ENCODE measurements around the gene ACSS2. TPM values are rescaled to one million over a fixed set of nuclear protein-coding genes. Genes with fewer than 3 reads are reported as not detected.

Gene ACSS2
- total RNA-seq, 6 experiments from 2014 or later, result 21.9 to 118 (median 45.7) TPM

DNA sequence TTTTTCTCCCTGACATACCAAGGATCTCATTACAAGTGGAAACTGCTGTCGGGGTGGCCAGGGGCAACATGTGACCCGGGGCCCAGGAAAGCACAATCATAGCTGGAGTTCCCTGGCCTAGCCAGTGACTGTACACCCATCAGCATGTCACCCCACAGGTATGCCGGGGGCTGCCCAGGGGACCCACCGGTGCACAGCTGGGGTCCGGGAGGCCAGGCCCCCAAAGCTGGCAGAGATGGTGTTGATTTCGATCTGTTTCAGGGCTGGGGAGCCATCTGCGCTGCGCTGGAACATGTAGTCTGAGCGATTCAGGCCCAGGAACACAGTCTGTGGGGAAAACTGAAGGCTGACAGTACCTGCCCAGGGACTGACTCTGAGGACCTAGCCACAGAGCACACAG is 65.9 kb downstream of the ACSS2 start:
- DNase-seq (no peak), ATAC-seq (no peak)
- Histone ChIP-seq H3K27ac (no peak overlapping the region), H3K9me3 (no peaks in the 10 kb centered on the region), H3K27me3 (no peaks in the 10 kb centered on the region), H3K4me3 (no peak overlapping the region), H3K4me1 (peaks cover 0 to 11% (median 0%) of the 10 kb centered on the region in 4 donors), H3K36me3 (peaks cover 0 to 21% (median 3%) of the 10 kb centered on the region in 4 donors)
- intact Hi-C loops (cut with DNase I), result no loop called here
- no peak for TF ChIP-seq POLR2A (IDR thresholded peaks at IDR 0.05)
- TF ChIP-seq, protein P1, sequence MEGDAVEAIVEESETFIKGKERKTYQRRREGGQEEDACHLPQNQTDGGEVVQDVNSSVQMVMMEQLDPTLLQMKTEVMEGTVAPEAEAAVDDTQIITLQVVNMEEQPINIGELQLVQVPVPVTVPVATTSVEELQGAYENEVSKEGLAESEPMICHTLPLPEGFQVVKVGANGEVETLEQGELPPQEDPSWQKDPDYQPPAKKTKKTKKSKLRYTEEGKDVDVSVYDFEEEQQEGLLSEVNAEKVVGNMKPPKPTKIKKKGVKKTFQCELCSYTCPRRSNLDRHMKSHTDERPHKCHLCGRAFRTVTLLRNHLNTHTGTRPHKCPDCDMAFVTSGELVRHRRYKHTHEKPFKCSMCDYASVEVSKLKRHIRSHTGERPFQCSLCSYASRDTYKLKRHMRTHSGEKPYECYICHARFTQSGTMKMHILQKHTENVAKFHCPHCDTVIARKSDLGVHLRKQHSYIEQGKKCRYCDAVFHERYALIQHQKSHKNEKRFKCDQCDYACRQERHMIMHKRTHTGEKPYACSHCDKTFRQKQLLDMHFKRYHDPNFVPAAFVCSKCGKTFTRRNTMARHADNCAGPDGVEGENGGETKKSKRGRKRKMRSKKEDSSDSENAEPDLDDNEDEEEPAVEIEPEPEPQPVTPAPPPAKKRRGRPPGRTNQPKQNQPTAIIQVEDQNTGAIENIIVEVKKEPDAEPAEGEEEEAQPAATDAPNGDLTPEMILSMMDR (IDR thresholded peaks at IDR 0.05), result no peak
- WGBS (ENCODE audit: insufficient coverage, low coverage, low lambda C conversion rate, missing lambda C conversion rate), result 97% methylated on average over 6 of the region's 9 CpGs

DNA sequence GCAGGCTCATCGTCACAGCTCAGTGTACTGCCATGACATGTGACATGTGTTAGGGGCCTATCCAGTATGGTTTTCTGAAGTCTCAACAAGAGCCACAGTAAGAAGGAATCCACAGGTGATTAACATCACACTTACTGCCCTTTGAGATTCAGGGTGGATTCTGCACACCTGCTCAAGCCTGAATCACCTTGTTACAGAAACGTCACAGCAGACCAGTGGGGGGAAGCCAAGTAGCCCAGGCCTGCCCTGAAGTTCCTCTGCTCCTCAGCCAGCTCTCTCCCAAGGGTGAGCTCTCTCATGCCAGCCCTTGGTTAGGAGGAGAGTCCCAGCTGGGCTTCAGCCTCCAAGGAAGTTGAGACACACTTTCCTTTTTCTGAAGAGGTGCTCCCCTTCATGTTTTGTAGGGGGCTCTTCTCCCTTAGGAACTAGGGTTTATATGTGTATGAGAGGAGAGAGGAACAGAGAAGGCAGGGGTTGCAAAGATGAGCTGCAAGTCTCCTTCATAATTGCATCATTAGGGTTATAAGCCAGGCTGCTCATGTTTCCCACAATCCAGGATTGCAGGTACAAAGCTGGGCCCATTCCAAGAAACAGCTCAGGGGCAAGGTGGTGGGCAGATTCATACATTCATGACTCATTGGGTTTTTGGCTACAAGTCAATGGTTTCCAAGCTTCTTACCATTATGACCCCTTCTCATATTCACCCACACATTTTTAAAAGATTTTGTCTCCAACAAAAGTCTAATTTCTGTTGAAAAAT is 67.6 kb downstream of the ACSS2 start:
- WGBS (ENCODE audit: insufficient coverage, low coverage, low lambda C conversion rate, missing lambda C conversion rate), result 92% methylated on average over 1 of the region's 2 CpGs
- H3K27ac ChIP-seq, result no peak overlapping the region
- H3K36me3 ChIP-seq, result peaks cover 0 to 21% (median 3%) of the 10 kb centered on the region in 4 donors
- intact Hi-C loops (cut with DNase I), result no loop called here
- no peaks in the 10 kb centered on the region for H3K27me3 ChIP-seq
- H3K4me1 ChIP-seq, result peaks cover 0 to 7% (median 0%) of the 10 kb centered on the region in 4 donors
- TF ChIP-seq, protein P1 (IDR thresholded peaks at IDR 0.05), result no peak
- no peak for TF ChIP-seq POLR2A (IDR thresholded peaks at IDR 0.05)
- DNase-seq (no peak), ATAC-seq (no peak)
- no peak overlapping the region for H3K4me3 ChIP-seq
- H3K9me3 ChIP-seq, result no peaks in the 10 kb centered on the region

DNA sequence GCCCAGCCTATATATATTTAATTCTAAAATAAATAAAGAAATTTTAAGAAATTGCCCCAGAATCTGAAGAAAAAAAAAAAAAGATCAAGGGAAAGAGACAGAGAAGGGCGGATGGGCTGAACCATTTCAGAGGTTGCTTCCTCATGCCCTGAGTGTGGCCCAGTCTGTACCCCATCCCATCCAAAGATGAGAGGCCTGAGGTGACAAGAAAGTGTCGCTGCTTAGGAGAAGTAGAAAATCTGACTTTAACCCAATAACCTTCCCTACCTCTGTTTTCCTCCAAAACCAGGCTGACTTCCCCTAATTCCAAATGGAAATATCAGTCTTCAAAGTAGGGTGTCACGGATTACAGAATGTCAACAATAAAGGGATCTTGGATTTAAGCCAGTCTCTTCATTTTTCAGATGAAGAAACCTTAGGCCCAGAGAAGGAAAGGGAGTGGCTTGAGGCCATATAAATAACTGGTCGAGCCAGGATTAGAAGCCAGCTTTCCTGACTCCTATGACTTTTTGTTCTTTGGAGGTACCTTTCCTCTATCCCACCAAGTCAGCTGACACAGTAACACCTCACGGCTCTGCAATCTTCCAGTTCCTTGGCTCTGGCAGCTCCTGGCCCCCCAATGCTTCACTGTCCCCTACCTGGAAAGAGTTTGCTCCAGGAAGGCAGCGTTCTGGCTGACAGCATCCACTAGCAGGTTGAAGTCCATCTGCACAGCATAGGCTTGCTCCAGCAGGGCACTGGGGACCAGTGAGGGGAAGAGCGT is 69.1 kb downstream of the ACSS2 start:
- Histone ChIP-seq H3K9me3 (no peaks in the 10 kb centered on the region), H3K27ac (no peak overlapping the region), H3K4me3 (no peak overlapping the region), H3K27me3 (no peaks in the 10 kb centered on the region), H3K4me1 (peaks cover 0 to 10% (median 2%) of the 10 kb centered on the region in 4 donors), H3K36me3 (peaks cover 0 to 21% (median 3%) of the 10 kb centered on the region in 4 donors)
- intact Hi-C loops (cut with DNase I), result no loop called here
- WGBS (ENCODE audit: insufficient coverage, low coverage, low lambda C conversion rate, missing lambda C conversion rate), result 89% methylated on average over 7 of the region's 7 CpGs
- TF ChIP-seq, protein P1 (IDR thresholded peaks at IDR 0.05), result no peak
- no peak for TF ChIP-seq POLR2A (IDR thresholded peaks at IDR 0.05)
- ATAC-seq (no peak), DNase-seq (no peak)

DNA sequence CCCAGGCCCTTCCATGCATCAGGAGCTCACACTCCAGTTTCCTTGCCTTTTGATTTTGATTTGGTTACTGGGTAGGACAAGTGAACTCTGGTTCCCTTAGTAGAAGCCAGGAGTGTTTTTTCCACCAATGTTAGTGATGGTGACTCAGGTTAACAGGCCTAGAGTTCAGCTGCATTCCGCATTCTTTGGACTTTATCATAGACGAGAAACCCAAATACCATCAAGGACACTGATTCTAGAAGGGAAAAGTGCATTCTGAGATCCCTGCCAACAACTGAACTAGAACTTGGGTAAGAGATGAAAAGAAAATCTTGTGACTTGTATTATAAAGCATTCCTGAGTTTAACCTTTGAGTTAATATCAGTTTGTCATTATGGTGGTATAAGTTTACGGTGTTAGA is 70.2 kb downstream of the ACSS2 start:
- no peak for ATAC-seq
- no peak overlapping the region for H3K4me3 ChIP-seq
- WGBS (ENCODE audit: insufficient coverage, low coverage, low lambda C conversion rate, missing lambda C conversion rate), result 90% methylated on average over 3 of the region's 3 CpGs
- intact Hi-C loops (cut with DNase I), result no loop called here
- H3K9me3 ChIP-seq, result no peaks in the 10 kb centered on the region
- TF ChIP-seq, protein P1 (IDR thresholded peaks at IDR 0.05), result no peak
- no peak for TF ChIP-seq POLR2A (IDR thresholded peaks at IDR 0.05)
- no peak overlapping the region for H3K27ac ChIP-seq
- H3K27me3 ChIP-seq, result no peaks in the 10 kb centered on the region
- DNase-seq, result no peak
- peaks cover 0 to 10% (median 2%) of the 10 kb centered on the region in 4 donors for H3K4me1 ChIP-seq
- peaks cover 0 to 21% (median 3%) of the 10 kb centered on the region in 4 donors for H3K36me3 ChIP-seq
